Fibroblast of skin of left quadriceps (primary cell): ENCODE measurements around the gene GMDS.

Source experiments
- DNase-seq, 2 experiments: peaks; one replicate each; pipeline ENCODE4 v3.0.0-alpha.2; 2013; ENCODE audit warnings: low read depth in 2 of 2

GMDS gene

GRCh38 chr6:1604158-1605003 lies 641.0 kb downstream of the GMDS start:
- DNase-seq: no peak

GRCh38 chr6:1603708-1604107 lies 641.7 kb downstream of the GMDS start:
- no peak for DNase-seq

GRCh38 chr6:1602049-1602713 lies 643.2 kb downstream of the GMDS start:
- no peak for DNase-seq

GRCh38 chr6:1601158-1602048 lies 644.0 kb downstream of the GMDS start:
- no peak for DNase-seq

GRCh38 chr6:1600764-1601157 lies 644.6 kb downstream of the GMDS start:
- DNase-seq: no peak

GRCh38 chr6:1600063-1600763 lies 645.2 kb downstream of the GMDS start:
- no peak for DNase-seq

- no peak for DNase-seq
These were observed 645.9 kb downstream of the GMDS start for GRCh38 chr6:1599469-1599868.

- no peak for DNase-seq
These were observed 646.5 kb downstream of the GMDS start for GRCh38 chr6:1598886-1599285.

- no peak for DNase-seq
These were observed 647.0 kb downstream of the GMDS start for GRCh38 chr6:1598433-1598832.

GRCh38 chr6:1597924-1598323 lies 647.5 kb downstream of the GMDS start:
- DNase-seq: no peak

GRCh38 chr6:1597121-1597744 lies 648.2 kb downstream of the GMDS start:
- no peak for DNase-seq

GRCh38 chr6:1596088-1596852 lies 649.1 kb downstream of the GMDS start:
- DNase-seq: no peak

GRCh38 chr6:1595271-1596087 lies 649.9 kb downstream of the GMDS start:
- DNase-seq: no peak

GRCh38 chr6:1594445-1595200 lies 650.8 kb downstream of the GMDS start:
- DNase-seq: no peak

GRCh38 chr6:1593958-1594314 lies 651.5 kb downstream of the GMDS start:
- DNase-seq: no peak

GRCh38 chr6:1593286-1593957 lies 652.0 kb downstream of the GMDS start:
- no peak for DNase-seq

GRCh38 chr6:1592852-1593251 lies 652.6 kb downstream of the GMDS start:
- no peak for DNase-seq

- no peak for DNase-seq
These were observed 653.5 kb downstream of the GMDS start for GRCh38 chr6:1591926-1592325.
